Fibroblast of skin of left biceps (primary cell): ENCODE data around the gene BTBD18.

ENCODE experiments used
- DNase-seq, 2 experiments: peaks; one replicate each; pipeline ENCODE4 v3.0.0-alpha.2; 2013; ENCODE audit warnings: low read depth in 2 of 2

Gene BTBD18

GRCh38 chr11:57751676-57752253, at the start of gene BTBD18:
Gene BTBD18 (minus strand): TSS chr11:57751819. CDS start chr11:57751188, 631 bp downstream.
- DNase-seq, result no peak

GRCh38 chr11:57801183-57801485, 49.5 kb upstream of the BTBD18 start:
- no peak for DNase-seq

GRCh38 chr11:57800444-57801182, 49.0 kb upstream of the BTBD18 start:
- peak; percentile 28 to 41 for DNase-seq

GRCh38 chr11:57798905-57799559, 47.4 kb upstream of the BTBD18 start:
- no peak for DNase-seq

GRCh38 chr11:57793351-57794115, 41.9 kb upstream of the BTBD18 start:
- DNase-seq, result no peak

- DNase-seq, result no peak
These were observed 41.3 kb upstream of the BTBD18 start for GRCh38 chr11:57792870-57793269.

- DNase-seq, result no peak
These were observed 40.5 kb upstream of the BTBD18 start for GRCh38 chr11:57792060-57792541.

- DNase-seq, result no peak
These were observed 39.9 kb upstream of the BTBD18 start for GRCh38 chr11:57791321-57792059.

GRCh38 chr11:57788703-57789088, 37.1 kb upstream of the BTBD18 start:
- no peak for DNase-seq

GRCh38 chr11:57787920-57788702, 36.5 kb upstream of the BTBD18 start:
- no peak for DNase-seq

GRCh38 chr11:57787006-57787604, 35.5 kb upstream of the BTBD18 start:
- no peak for DNase-seq

GRCh38 chr11:57786436-57786835, 34.8 kb upstream of the BTBD18 start:
- no peak for DNase-seq

GRCh38 chr11:57785072-57785471, 33.5 kb upstream of the BTBD18 start:
- no peak for DNase-seq

- DNase-seq, result no peak
These were observed 29.9 kb upstream of the BTBD18 start for GRCh38 chr11:57781529-57781943.

- no peak for DNase-seq
These were observed 27.7 kb upstream of the BTBD18 start for GRCh38 chr11:57779276-57779675.

GRCh38 chr11:57778318-57779037, 26.9 kb upstream of the BTBD18 start:
- DNase-seq, result peak; percentile 96 to 97

- DNase-seq, result no peak
These were observed 26.3 kb upstream of the BTBD18 start for GRCh38 chr11:57777969-57778317.

- DNase-seq, result no peak
These were observed 25.1 kb upstream of the BTBD18 start for GRCh38 chr11:57776577-57777210.

GRCh38 chr11:57776031-57776521, 24.5 kb upstream of the BTBD18 start:
- peak; percentile 62 to 68 for DNase-seq
